GM18909 (cell line): ENCODE measurements around the gene MOB3C.
"Not testable (repeated sequence)": the region's sequence is repeated elsewhere in the genome, so short reads cannot be mapped to it uniquely, and the experiment has no call there.

Experiments used
- ATAC-seq: cut with Tn5 transposase; IDR thresholded peaks from one replicate; pipeline ENCODE4 v1.9.1; 2021; ENCODE audit warnings: mild to moderate bottlenecking; ENCODE audit not compliant: unreplicated experiment, poor library complexity

The MOB3C gene

DNA sequence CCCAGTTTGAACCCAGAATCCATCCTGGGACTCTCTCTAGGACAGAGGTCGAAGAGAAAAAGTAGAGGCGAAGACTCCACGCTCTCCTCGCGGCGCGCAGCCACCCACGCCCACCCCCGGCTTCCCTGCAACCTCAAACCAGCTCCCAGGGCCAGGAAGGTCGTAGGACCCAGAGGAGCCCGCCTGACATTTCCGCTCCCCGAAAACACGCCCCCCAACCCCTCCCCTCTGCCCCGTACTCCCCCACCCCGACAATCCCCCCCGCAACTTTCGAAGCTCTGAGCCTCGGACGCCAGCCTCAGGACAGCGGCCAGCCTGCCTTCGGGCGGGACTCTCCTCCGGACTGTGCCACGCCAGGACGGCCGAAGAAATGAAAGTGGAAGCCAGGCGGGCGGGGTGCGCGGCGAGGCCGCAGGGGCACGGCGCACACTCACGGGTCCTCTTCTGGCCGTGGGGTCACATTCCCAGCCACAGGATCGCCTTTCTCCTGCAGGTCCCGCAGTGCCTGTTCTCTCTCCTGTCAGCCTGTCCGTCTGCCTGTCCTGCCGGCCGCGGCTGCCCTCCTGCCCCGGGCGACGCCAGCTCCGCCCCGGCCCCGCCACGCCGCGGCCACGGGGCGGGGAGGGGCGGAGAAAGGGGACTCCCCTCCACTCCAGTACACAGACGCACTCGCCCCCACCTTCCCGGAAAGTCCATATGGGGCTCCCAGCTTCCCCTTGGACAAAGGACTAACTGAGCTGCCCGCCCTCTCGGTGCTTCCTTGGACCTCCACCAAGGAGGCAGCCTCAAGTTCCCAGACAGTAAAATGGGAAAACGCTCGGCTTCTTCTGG, at the start of gene MOB3C:
Gene MOB3C, minus strand, starts transcription at position 535 of the 831 bp plus-strand sequence. CDS start 3,490 bp downstream, outside the sequence.
- ATAC-seq: peak; percentile 71

DNA sequence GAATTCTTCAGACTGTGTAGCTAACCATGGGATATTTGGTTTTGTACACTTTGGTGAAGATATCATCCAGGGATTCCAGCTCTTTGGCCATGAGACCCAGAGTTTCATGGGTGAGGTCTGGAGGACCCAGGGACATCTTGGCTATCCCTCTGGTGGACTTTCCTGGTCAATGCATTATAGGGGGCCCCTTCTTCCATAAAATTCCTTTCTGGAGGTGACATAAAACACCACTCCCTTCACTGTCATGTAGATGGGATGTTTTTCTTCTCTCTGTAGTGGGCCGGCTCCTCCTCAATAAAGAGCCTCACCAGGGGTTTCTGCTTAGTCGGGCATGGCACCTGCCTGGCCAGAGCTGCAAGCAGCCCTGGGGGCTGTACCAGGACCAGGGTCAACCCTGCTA, 49.4 kb upstream of the MOB3C start:
- no peak for ATAC-seq

- not testable (repeated sequence) for ATAC-seq
These were observed 46.3 kb upstream of the MOB3C start for GRCh38 chr1:46662919-46663318.

GRCh38 chr1:46660116-46660515, 43.5 kb upstream of the MOB3C start:
- peak; percentile 85 for ATAC-seq

GRCh38 chr1:46659307-46659870, 42.8 kb upstream of the MOB3C start:
- ATAC-seq: no peak

- no peak for ATAC-seq
These were observed 41.2 kb upstream of the MOB3C start for GRCh38 chr1:46657775-46658174.

GRCh38 chr1:46656643-46657042, 40.0 kb upstream of the MOB3C start:
- no peak for ATAC-seq

GRCh38 chr1:46655848-46656247, 39.2 kb upstream of the MOB3C start:
- no peak for ATAC-seq

DNA sequence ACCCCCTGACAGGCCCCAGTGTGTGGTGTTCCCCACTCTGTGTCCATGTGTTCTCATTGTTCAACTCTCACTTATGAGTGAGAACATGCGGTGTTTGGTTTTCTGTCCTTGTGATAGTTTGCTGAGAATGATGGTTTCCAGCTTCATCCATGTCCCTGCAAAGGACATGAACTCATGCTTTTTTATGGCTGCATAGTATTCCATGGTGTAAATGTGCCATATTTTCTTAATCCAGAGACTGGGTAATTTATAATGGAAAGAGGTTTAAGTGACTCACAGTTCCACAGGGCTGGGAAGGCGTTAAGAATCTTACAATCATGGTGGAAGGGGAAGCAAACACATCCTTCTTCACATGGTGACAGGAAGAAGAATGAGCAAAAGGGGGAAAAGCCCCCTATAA, 38.1 kb upstream of the MOB3C start:
- not testable (repeated sequence) for ATAC-seq

DNA sequence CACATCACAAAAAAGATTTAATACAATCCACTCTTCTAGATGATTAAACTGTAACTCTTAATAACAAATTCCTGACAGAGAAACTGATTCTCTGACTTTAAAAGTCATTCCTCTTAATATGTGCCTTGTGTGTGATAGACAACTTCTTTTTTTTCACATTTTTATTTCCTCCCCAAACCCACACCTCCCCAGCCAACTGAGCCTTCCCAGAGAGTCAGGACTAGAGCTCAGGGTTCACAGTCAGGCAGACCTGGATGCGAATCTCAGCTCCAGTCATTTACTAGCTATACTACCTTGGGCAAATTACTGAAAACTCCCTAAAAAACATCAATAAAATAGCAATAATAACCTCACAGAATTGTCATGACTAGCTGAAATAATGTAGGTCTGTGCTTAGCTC, 37.4 kb upstream of the MOB3C start:
- ATAC-seq: no peak

DNA sequence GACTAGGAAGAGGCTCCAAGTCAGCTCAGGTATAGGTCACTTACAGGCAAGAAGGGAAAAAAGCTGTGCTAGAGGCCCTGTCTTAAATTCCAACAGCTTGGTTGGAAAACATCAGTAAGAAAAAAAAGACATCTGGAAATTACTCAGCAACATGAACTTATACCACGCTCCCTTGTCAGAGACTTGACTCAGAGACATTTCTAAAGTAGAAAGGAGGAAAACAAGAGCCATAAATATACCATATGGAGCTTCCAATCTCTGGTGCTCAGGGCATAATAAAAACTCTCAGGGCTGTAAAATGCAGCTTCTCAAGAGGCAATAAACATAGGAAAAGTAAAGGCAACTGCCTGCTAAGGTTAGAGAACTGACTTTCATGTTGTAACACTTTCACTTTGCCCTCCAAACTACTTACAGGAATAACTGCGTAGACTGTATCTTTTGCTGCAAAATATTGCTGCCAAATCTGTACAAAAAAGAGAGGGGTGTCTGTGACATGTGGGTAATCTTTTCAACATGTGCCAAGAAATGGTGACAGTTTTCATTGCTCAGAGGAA, 36.9 kb upstream of the MOB3C start:
- no peak for ATAC-seq

DNA sequence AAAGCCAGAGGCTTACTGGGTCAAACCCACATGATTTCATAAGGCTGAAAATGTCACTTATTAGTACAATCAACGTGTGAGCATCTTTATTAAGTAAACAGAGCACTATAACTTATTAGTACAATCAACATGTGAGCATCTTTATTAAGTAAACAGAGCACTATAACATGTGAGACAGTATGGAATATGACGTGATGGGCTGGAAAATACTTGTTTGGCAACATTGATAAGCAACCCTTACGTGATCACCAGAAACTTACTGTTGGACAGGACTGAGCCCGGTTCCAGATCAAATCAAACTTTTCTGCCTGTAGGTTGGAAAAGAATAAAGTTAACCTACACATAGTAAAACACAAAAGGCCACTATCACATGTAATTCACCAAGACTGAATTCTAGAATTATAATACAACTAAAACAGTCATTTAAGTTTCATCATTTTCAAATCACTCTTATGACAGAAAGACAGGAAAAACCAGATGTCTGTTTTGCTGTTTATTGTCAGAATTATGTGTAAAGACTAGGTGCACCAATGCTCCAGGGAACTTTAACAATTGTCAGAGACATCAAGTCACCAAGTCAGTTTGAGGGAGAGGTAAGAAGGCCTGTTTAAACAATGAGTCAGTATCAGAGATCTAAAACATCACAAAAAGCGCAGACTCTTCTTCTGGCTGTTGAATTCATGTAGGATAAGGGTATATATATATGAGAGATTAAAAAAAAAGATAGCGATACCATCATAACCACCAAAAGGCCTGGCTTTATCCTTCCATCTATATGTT, 35.9 kb upstream of the MOB3C start:
- no peak for ATAC-seq

GRCh38 chr1:46651152-46651551, 34.5 kb upstream of the MOB3C start:
- ATAC-seq: not testable (repeated sequence)

DNA sequence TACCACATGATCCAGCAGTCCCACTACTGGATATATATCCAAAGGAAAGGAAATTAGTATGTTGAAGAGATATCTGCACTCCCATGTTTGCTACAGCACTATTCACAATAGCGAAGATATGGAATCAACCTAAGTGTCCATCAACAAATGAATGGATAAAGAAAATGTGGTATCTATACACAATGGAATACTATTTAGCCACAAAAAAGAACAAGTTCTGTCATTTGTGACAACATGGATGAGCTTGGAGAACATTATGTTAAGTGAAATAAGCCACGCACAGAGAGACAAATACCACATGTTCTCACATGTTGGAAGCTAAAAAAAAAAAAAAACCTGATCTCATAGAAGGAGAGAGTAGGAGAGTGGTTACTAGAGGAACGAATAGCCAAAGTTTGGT, 33.9 kb upstream of the MOB3C start:
- ATAC-seq: no peak

GRCh38 chr1:46649764-46650163, 33.2 kb upstream of the MOB3C start:
- no peak for ATAC-seq

DNA sequence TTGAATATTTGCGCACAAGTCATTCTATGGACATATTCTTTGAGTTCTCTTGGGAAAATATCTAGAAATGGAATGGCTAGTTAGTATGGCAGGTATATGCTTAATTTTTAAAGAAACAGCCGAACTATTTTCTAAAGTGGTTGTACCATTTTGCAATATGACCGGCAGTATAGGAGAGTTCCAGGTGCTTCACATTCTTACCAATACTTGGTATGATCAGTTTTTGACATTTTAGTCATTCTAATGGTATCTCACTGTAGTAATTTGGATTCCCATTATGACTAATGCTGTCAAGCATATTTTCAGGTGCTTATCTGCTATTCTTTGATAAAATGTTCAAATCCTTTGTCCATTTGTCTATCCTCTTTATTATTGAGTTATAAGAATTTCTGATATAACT, 31.0 kb upstream of the MOB3C start:
- no peak for ATAC-seq

- no peak for ATAC-seq
These were observed 30.2 kb upstream of the MOB3C start for GRCh38 chr1:46646844-46647243.

DNA sequence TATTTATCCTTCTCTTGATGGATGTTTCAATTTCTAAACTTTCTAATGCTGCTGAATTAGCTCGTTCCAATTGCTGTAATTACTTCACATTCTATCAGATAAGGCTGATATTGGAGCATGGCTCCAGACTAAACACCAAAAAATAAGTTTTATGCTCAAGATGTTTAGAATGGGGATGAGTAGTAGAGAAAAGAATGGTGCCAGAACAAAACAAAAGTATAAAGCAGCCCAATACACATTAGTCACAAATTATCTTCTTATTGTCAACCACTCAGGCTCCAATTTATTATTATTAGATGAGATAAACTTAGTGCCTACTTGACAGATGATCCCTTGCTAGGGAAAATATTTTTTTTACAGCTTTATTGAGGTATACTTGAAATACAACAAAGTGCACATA, 29.7 kb upstream of the MOB3C start:
- no peak for ATAC-seq

- no peak for ATAC-seq
These were observed 29.2 kb upstream of the MOB3C start for GRCh38 chr1:46645815-46646214.

GRCh38 chr1:46643368-46643775, 26.8 kb upstream of the MOB3C start:
- ATAC-seq: no peak

- no peak for ATAC-seq
These were observed 25.6 kb upstream of the MOB3C start for GRCh38 chr1:46642115-46642680.
